ENCODE measurements around the gene FBXO42. TPM values are rescaled to one million over a fixed set of nuclear protein-coding genes. Genes with fewer than 3 reads are reported as not detected.

The FBXO42 gene
- total and polyA plus RNA-seq, 2 of the 4 experiments (the other 2 are of a cell fraction), result 12.0 to 18.8 TPM

DNA sequence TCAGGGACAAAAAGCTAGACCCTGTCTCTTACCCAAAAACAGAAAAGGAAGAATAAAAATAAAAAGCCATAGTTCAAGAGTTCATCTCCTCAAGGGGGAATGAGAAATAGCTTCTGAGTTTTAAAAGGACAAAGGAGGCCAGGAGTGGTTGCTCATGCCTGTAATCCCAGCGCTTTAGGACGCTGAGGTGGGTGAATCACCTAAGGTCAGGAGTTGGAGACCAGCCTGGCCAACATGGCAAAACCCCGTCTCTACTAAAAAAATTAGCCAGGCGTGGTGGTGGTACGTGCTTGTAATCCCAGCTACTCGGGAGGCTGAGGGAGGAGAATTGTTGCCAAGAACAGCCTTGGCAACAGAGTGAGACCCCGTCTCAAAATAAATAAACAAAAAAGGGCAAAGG is 76.7 kb downstream of the FBXO42 start:
- 100% methylated on average over 5 of the region's 7 CpGs; no CpG with 5 or more reads in 1 of the 2 experiments for WGBS, 2 experiments (ENCODE audit: extremely low coverage in 2 of 2, insufficient read length in 1 of 2)
- peaks cover 16 to 50% of the 10 kb centered on the region in 2 experiments for H3K79me1 ChIP-seq (ENCODE audit: low read depth in 1 of 2, low read length in 2 of 2)
- H3K27me3 ChIP-seq (ENCODE audit: control insufficient read depth, insufficient read depth, low read length), result no peaks in the 10 kb centered on the region
- no peak overlapping the region for H2BK5ac ChIP-seq (ENCODE audit: low read depth, low read length, poor library complexity, severe bottlenecking)
- ATAC-seq (ENCODE audit: low read depth) (no peak), DNase-seq (no peak)
- no peak overlapping the region for H4K5ac ChIP-seq (ENCODE audit: low read depth, low read length)
- no peak overlapping the region for H3K27ac ChIP-seq (ENCODE audit: insufficient read depth, low read length)
- no peak overlapping the region for H3K56ac ChIP-seq (ENCODE audit: extremely low read depth, insufficient read depth, low read length)
- in situ Hi-C loops (cut with MboI; ENCODE audit: low sequenced_read_pairs) (no loop called here), intact Hi-C loops (cut with micrococcal nuclease) (no loop called here), dilution Hi-C loops (cut with HindIII; ENCODE audit: low sequenced_read_pairs, unreplicated experiment) (no loop called here)
- no peak for TF ChIP-seq RCOR1 (IDR thresholded peaks at IDR 0.05; ENCODE audit: insufficient replicate concordance, low read length)
- no peaks in the 10 kb centered on the region for H3K9me3 ChIP-seq (ENCODE audit: control insufficient read depth, insufficient read depth, low read length)
- no peaks in the 10 kb centered on the region for H3K4me1 ChIP-seq (ENCODE audit: control insufficient read depth, insufficient read depth, low read length)
- no peak overlapping the region for H2AK5ac ChIP-seq (ENCODE audit: low read depth, low read length)
- H3K9ac ChIP-seq (ENCODE audit: low read depth, low read length), result no peak overlapping the region
- no peak overlapping the region for H2BK15ac ChIP-seq (ENCODE audit: low read depth, low read length)
- peaks cover 3% of the 10 kb centered on the region; the same call in 1 of the 2 replicates for H3K9me1 ChIP-seq (ENCODE audit: insufficient read depth, low read length)
- no peak overlapping the region for H4K8ac ChIP-seq (ENCODE audit: low read depth in 2 of 2, low read length in 2 of 2)
- H2AK9ac ChIP-seq (replicated peaks; ENCODE audit: low read depth, low read length, poor library complexity), result no peak overlapping the region
- no peak overlapping the region for H4K91ac ChIP-seq (ENCODE audit: insufficient read depth, low read depth, low read length)
- CTCF ChIA-PET, result no interaction called here
- H2BK20ac ChIP-seq (ENCODE audit: low read depth, low read length), result no peak overlapping the region
- no peak overlapping the region for H3K14ac ChIP-seq (replicated peaks; ENCODE audit: low read depth, low read length)
- POLR2A ChIA-PET (ENCODE audit: unreplicated experiment), result no interaction called here
- no peak overlapping the region for H3K4me2 ChIP-seq (ENCODE audit: low read depth, low read length)
- no peak overlapping the region for H3K23ac ChIP-seq (ENCODE audit: low read depth, low read length)
- no peak overlapping the region for H3K4ac ChIP-seq (ENCODE audit: low read depth, low read length)
- H3K18ac ChIP-seq (ENCODE audit: low read depth, low read length), result no peak overlapping the region
- H2BK120ac ChIP-seq (ENCODE audit: low read depth, low read length), result no peak overlapping the region
- H4K20me1 ChIP-seq (ENCODE audit: insufficient read depth, low read length), result no peaks in the 10 kb centered on the region; the same call in 1 of the 2 replicates
- no peak overlapping the region for H2AFZ ChIP-seq (replicated peaks; ENCODE audit: low read length, poor library complexity)
- H3K4me3 ChIP-seq (ENCODE audit: insufficient read depth, low read depth, low read length), result no peak overlapping the region
- H3K36me3 ChIP-seq (ENCODE audit: control insufficient read depth, insufficient read depth, low read length), result peaks cover 10% of the 10 kb centered on the region; the same call in 1 of the 2 replicates
- no TSS peak for BruUV-seq (replicated peaks)

Measured in IMR-90 (cell line).